Astrocyte (in vitro differentiated cells and primary cell): ENCODE measurements around the gene HS3ST3A1. TPM values are rescaled to one million over a fixed set of nuclear protein-coding genes. Genes with fewer than 3 reads are reported as not detected.

Experiments
- DNase-seq: peaks from one replicate; pipeline ENCODE4 v3.0.0-alpha.2; 2010; ENCODE audit warnings: low read depth
- FAIRE-seq: peaks from 2 replicates; lab custom pipeline; 2011; peaks lifted over from hg19 to GRCh38; lab: Jason Lieb, UNC
- H2AFZ ChIP-seq: 2 replicates; pipeline ENCODE4 v1.6.0; 2012; ENCODE audit warnings: low read depth, low read length, inconsistent platforms
- H3K27ac ChIP-seq: 2 replicates; pipeline ENCODE4 v1.5.1; 2011; ENCODE audit warnings: low read depth, low read length, inconsistent platforms
- H3K27me3 ChIP-seq: 2 replicates; pipeline ENCODE4 v1.6.0; 2011; ENCODE audit warnings: low read length, inconsistent platforms; ENCODE audit not compliant: insufficient read depth
- H3K36me3 ChIP-seq: 2 replicates; pipeline ENCODE4 v1.5.1; 2011; ENCODE audit warnings: low read length, inconsistent platforms; ENCODE audit not compliant: insufficient read depth
- H3K4me1 ChIP-seq: 2 replicates; pipeline ENCODE4 v1.5.1; 2011; ENCODE audit warnings: low read length, inconsistent platforms; ENCODE audit not compliant: insufficient read depth
- H3K4me2 ChIP-seq: 2 replicates; pipeline ENCODE4 v1.6.0; 2012; ENCODE audit warnings: low read length, inconsistent platforms
- H3K4me3 ChIP-seq: 2 replicates; pipeline ENCODE4 v1.5.1; 2011; ENCODE audit warnings: low read depth, mild to moderate bottlenecking, low read length, inconsistent platforms; ENCODE audit not compliant: insufficient read depth
- H3K79me2 ChIP-seq: 2 replicates; pipeline ENCODE4 v1.6.0; 2012; ENCODE audit warnings: mild to moderate bottlenecking, low read length, inconsistent platforms; ENCODE audit not compliant: insufficient read depth
- H3K9ac ChIP-seq: 2 replicates; pipeline ENCODE4 v1.6.0; 2012; ENCODE audit warnings: mild to moderate bottlenecking, low read length, inconsistent platforms
- H3K9me3 ChIP-seq: 2 replicates; pipeline ENCODE4 v1.5.1; 2012; ENCODE audit warnings: low read depth, mild to moderate bottlenecking, low read length, inconsistent platforms; ENCODE audit not compliant: insufficient read depth
- H4K20me1 ChIP-seq: 2 replicates; pipeline ENCODE4 v1.6.0; 2012; ENCODE audit warnings: low read length, inconsistent platforms; ENCODE audit not compliant: insufficient read depth
- H3K27ac Mint-ChIP-seq: one replicate; pipeline ENCODE4 v1.8.0; 2021; ENCODE audit warnings: mild to moderate bottlenecking, mixed read lengths; ENCODE audit not compliant: unreplicated experiment
- H3K27me3 Mint-ChIP-seq: one replicate; pipeline ENCODE4 v1.8.0; 2021; ENCODE audit warnings: low read depth, mixed read lengths; ENCODE audit not compliant: unreplicated experiment
- H3K36me3 Mint-ChIP-seq: one replicate; pipeline ENCODE4 v1.8.0; 2021; ENCODE audit warnings: low read depth, mixed read lengths; ENCODE audit not compliant: unreplicated experiment
- H3K4me1 Mint-ChIP-seq: one replicate; pipeline ENCODE4 v1.8.0; 2021; ENCODE audit warnings: low read depth, mixed read lengths; ENCODE audit not compliant: unreplicated experiment
- H3K4me3 Mint-ChIP-seq: one replicate; pipeline ENCODE4 v1.8.0; 2021; ENCODE audit warnings: mild to moderate bottlenecking, moderate library complexity, mixed read lengths; ENCODE audit not compliant: unreplicated experiment
- H3K9me3 Mint-ChIP-seq: one replicate; pipeline ENCODE4 v1.8.0; 2021; ENCODE audit warnings: mild to moderate bottlenecking, mixed read lengths; ENCODE audit not compliant: unreplicated experiment
- EZH2 ChIP-seq: IDR thresholded peaks from 2 replicates; pipeline ENCODE4 v1.6.1; 2012; ENCODE audit warnings: mild to moderate bottlenecking, low read length, inconsistent platforms; ENCODE audit not compliant: insufficient read depth
- total RNA-seq: library from RNA; stranded (reverse); gene quantifications from 2 replicates; pipeline ENCODE4 v1.2.1, GENCODE V29; 2021
- TF ChIP-seq, protein P1 (sequence below): IDR thresholded peaks from 2 replicates; pipeline ENCODE4 v1.5.1; 2011; ENCODE audit warnings: low read depth, mild to moderate bottlenecking, inconsistent platforms, low read length, moderate library complexity; ENCODE audit not compliant: insufficient read depth

Gene HS3ST3A1
- total RNA-seq, 1 donor from 2014 or later = 7.6 TPM

GRCh38 chr17:13584701-13585080 lies 17.0 kb downstream of the HS3ST3A1 start:
- no peaks in the 10 kb centered on the region for H3K9me3 ChIP-seq
- DNase-seq (peak; percentile 83), FAIRE-seq (peak; percentile 76)
- no peaks in the 10 kb centered on the region for H3K36me3 ChIP-seq
- H3K9ac ChIP-seq = peak overlapping the region; percentile 48
- peak overlapping the region; percentile 64 for H3K27ac ChIP-seq
- peak overlapping the region; percentile 41 for H3K4me2 ChIP-seq
- no peak overlapping the region for H3K4me3 ChIP-seq
- H4K20me1 ChIP-seq = no peaks in the 10 kb centered on the region
- Mint-ChIP-seq H3K27ac (peak overlapping the region; percentile 38), H3K9me3 (peaks cover 1% of the 10 kb centered on the region), H3K4me1 (peaks cover 46% of the 10 kb centered on the region), H3K4me3 (no peak overlapping the region), H3K36me3 (peaks cover 4% of the 10 kb centered on the region), H3K27me3 (no peaks in the 10 kb centered on the region)
- TF ChIP-seq, protein P1, sequence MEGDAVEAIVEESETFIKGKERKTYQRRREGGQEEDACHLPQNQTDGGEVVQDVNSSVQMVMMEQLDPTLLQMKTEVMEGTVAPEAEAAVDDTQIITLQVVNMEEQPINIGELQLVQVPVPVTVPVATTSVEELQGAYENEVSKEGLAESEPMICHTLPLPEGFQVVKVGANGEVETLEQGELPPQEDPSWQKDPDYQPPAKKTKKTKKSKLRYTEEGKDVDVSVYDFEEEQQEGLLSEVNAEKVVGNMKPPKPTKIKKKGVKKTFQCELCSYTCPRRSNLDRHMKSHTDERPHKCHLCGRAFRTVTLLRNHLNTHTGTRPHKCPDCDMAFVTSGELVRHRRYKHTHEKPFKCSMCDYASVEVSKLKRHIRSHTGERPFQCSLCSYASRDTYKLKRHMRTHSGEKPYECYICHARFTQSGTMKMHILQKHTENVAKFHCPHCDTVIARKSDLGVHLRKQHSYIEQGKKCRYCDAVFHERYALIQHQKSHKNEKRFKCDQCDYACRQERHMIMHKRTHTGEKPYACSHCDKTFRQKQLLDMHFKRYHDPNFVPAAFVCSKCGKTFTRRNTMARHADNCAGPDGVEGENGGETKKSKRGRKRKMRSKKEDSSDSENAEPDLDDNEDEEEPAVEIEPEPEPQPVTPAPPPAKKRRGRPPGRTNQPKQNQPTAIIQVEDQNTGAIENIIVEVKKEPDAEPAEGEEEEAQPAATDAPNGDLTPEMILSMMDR = no peak
- H3K79me2 ChIP-seq = peaks cover 93% of the 10 kb centered on the region
- no peak overlapping the region for H2AFZ ChIP-seq
- H3K4me1 ChIP-seq = peaks cover 32% of the 10 kb centered on the region
- H3K27me3 ChIP-seq = no peaks in the 10 kb centered on the region

- peaks cover 41% of the 10 kb centered on the region for H3K4me1 Mint-ChIP-seq
- H4K20me1 ChIP-seq = no peaks in the 10 kb centered on the region
- no peak overlapping the region for H2AFZ ChIP-seq
- H3K4me1 ChIP-seq = peaks cover 27% of the 10 kb centered on the region
- H3K4me2 ChIP-seq = peak overlapping the region; percentile 41
- H3K79me2 ChIP-seq = peaks cover 92% of the 10 kb centered on the region
- H3K27ac Mint-ChIP-seq = peak overlapping the region; percentile 81
- H3K4me3 ChIP-seq = no peak overlapping the region
- H3K27ac ChIP-seq = peak overlapping the region; percentile 64
- peaks cover 4% of the 10 kb centered on the region for H3K36me3 Mint-ChIP-seq
- DNase-seq = no peak
- no peaks in the 10 kb centered on the region for H3K36me3 ChIP-seq
- no peaks in the 10 kb centered on the region for H3K27me3 ChIP-seq
- peaks cover 1% of the 10 kb centered on the region for H3K9me3 Mint-ChIP-seq
- H3K9ac ChIP-seq = peak overlapping the region; percentile 48
- H3K27me3 Mint-ChIP-seq = no peaks in the 10 kb centered on the region
- TF ChIP-seq EZH2 = no peak
- TF ChIP-seq, protein P1 = no peak
- H3K9me3 ChIP-seq = no peaks in the 10 kb centered on the region
- FAIRE-seq = no peak
- peak overlapping the region; percentile 36 for H3K4me3 Mint-ChIP-seq
These were observed 17.6 kb downstream of the HS3ST3A1 start for GRCh38 chr17:13583996-13584700.

DNA sequence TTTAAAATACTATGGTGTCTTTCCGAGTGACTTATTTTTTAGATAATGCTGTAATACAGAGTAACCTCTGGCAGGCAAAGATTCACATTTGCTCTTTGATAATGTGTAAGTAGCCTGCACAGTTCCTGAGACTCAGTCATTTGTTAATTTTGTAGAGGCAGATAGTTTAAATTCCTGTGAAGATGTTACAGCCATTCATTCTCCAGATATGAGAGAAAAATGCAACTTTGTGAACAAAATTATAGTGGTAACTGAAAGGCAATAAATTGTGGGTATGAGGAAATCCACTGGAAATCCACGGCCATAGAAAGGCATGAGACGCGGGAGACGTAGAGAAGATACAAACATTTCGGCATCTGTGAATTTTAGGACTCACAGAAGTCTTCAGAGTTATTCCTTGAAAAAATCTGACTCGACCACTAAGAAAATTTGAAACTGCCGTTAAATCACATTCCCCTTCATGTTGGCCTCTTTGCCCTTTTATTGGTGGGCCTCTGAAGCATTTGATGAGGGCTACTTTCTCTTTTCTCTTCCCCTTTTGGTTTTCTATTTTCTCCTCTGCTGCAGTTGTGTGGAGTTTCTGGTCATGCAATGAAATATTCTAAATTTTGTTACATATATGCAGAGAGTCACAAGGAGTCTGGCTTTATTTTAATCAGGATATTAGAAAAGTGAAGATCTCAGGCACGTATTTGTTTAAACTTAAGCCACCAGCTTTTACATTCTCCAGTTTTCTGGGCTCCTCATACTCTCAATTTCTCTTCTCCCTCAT lies 18.8 kb downstream of the HS3ST3A1 start:
- H3K4me3 ChIP-seq = no peak overlapping the region
- Mint-ChIP-seq H3K27me3 (no peaks in the 10 kb centered on the region), H3K4me1 (peaks cover 37% of the 10 kb centered on the region), H3K9me3 (peaks cover 1% of the 10 kb centered on the region), H3K36me3 (peaks cover 2% of the 10 kb centered on the region), H3K4me3 (no peak overlapping the region), H3K27ac (peak overlapping the region; percentile 75)
- H3K27ac ChIP-seq = peak overlapping the region; percentile 16
- FAIRE-seq = peak; percentile 60
- H3K9ac ChIP-seq = no peak overlapping the region
- peaks cover 19% of the 10 kb centered on the region for H3K4me1 ChIP-seq
- DNase-seq = peak; percentile 67
- H3K36me3 ChIP-seq = no peaks in the 10 kb centered on the region
- TF ChIP-seq, protein P1 = no peak
- no peak for TF ChIP-seq EZH2
- peaks cover 93% of the 10 kb centered on the region for H3K79me2 ChIP-seq
- H3K9me3 ChIP-seq = no peaks in the 10 kb centered on the region
- no peaks in the 10 kb centered on the region for H3K27me3 ChIP-seq
- no peak overlapping the region for H2AFZ ChIP-seq
- no peaks in the 10 kb centered on the region for H4K20me1 ChIP-seq
- peak overlapping the region; percentile 4 for H3K4me2 ChIP-seq
